HepG2 (cell line): ENCODE data around the gene CD19. TPM values are rescaled to one million over a fixed set of nuclear protein-coding genes. Genes with fewer than 3 reads are reported as not detected.

Experiments used
- BRCA1 ChIP-seq: sonication (generic); formaldehyde crosslinking; IDR thresholded peaks from 2 replicates; pipeline ENCODE4 v1.4.0; 2020; ENCODE audit warnings: missing genetic modification reagents
- CBX2 ChIP-seq, 2 experiments: fragments of 200-600 bp in 1 of 2; sonication (generic); formaldehyde crosslinking in 1 of 2; IDR thresholded peaks; 2 replicates each; pipeline versions ENCODE4 v1.7.0 to v1.8.1; 2018 to 2022; ENCODE audit warnings: low read depth in 2 of 2, low read length in 1 of 2, mild to moderate bottlenecking in 1 of 2, missing genetic modification reagents in 1 of 2
- HES4 ChIP-seq: sonication (generic); formaldehyde crosslinking; IDR thresholded peaks from 2 replicates; pipeline ENCODE4 v1.9.0; 2021; ENCODE audit warnings: mild to moderate bottlenecking, missing genetic modification reagents, borderline replicate concordance
- LCORL ChIP-seq, 2 experiments: fragments of 450-650 bp in 1 of 2; sonication (generic) in 1 of 2; formaldehyde crosslinking in 1 of 2; IDR thresholded peaks; 2 replicates each; pipeline versions ENCODE4 v1.5.0 to v1.6.1; 2017 to 2020; ENCODE audit warnings: antibody characterized with exemption in 1 of 2, missing genetic modification reagents in 1 of 2
- MLLT10 ChIP-seq: sonication (generic); formaldehyde crosslinking; IDR thresholded peaks from 2 replicates; pipeline ENCODE4 v1.4.0; 2020; ENCODE audit warnings: missing genetic modification reagents
- NCOA1 ChIP-seq: sonication (generic); formaldehyde crosslinking; IDR thresholded peaks from 2 replicates; pipeline ENCODE4 v1.9.0; 2021; ENCODE audit warnings: missing genetic modification reagents
- NPAS2 ChIP-seq: sonication (generic); formaldehyde crosslinking; IDR thresholded peaks from 2 replicates; pipeline ENCODE4 v1.8.0; 2022; ENCODE audit warnings: mild to moderate bottlenecking, missing genetic modification reagents, borderline replicate concordance
- RNF219 ChIP-seq: sonication (generic); formaldehyde crosslinking; IDR thresholded peaks from 2 replicates; pipeline ENCODE4 v1.5.0; 2020; ENCODE audit warnings: mild to moderate bottlenecking, missing genetic modification reagents
- SP5 ChIP-seq: IDR thresholded peaks from 2 replicates; pipeline ENCODE4 v1.6.1; 2016; ENCODE audit warnings: low read depth, borderline replicate concordance
- ZBTB39 ChIP-seq: sonication (generic); formaldehyde crosslinking; IDR thresholded peaks from 2 replicates; pipeline ENCODE4 v1.5.0; 2020; ENCODE audit warnings: missing genetic modification reagents
- ZBTB4 ChIP-seq: sonication (generic); formaldehyde crosslinking; IDR thresholded peaks from 2 replicates; pipeline ENCODE4 v1.4.0; 2020; ENCODE audit warnings: missing genetic modification reagents, mild to moderate bottlenecking, borderline replicate concordance
- ZNF691 ChIP-seq: sonication (generic); formaldehyde crosslinking; IDR thresholded peaks from 2 replicates; pipeline ENCODE4 v1.4.0; 2020; ENCODE audit warnings: missing genetic modification reagents, low read depth, mild to moderate bottlenecking, borderline replicate concordance
- ZNF790 ChIP-seq: sonication (generic); formaldehyde crosslinking; IDR thresholded peaks from 2 replicates; pipeline ENCODE4 v1.8.0; 2022; ENCODE audit warnings: missing genetic modification reagents, mild to moderate bottlenecking, borderline replicate concordance
- ZNF800 ChIP-seq: sonication (generic); formaldehyde crosslinking; IDR thresholded peaks from 2 replicates; pipeline ENCODE4 v1.4.0; 2020; ENCODE audit warnings: missing genetic modification reagents
- ZNF816 ChIP-seq: sonication (generic); formaldehyde crosslinking; IDR thresholded peaks from 2 replicates; pipeline ENCODE4 v1.8.0; 2022; ENCODE audit warnings: missing genetic modification reagents, mild to moderate bottlenecking, borderline replicate concordance
- polyA plus RNA-seq, 8 experiments: library from polyadenylated mRNA; depleted of rRNA in 3 of 8; stranded (reverse) in 7 of 8; unstranded in 1 of 8; fragments of >200 nt; fragmentation: Illumina TruSeq in 4 of 8; extraction: Trizol in 4 of 8; gene quantifications; 2 replicates each; pipeline versions ENCODE4 v1.2.1 to v1.2.3, GENCODE V29; 2011 to 2016; ENCODE audit warnings: low read depth in 4 of 8, missing spikeins in 1 of 8, mixed read lengths in 1 of 8; ENCODE audit not compliant: insufficient read depth in 1 of 8
- total RNA-seq, 5 experiments: library from RNA; depleted of rRNA; stranded (reverse); fragments of >200 nt; fragmentation: Illumina TruSeq; extraction: Trizol; gene quantifications; 2 replicates each; pipeline ENCODE4 v1.2.3, GENCODE V29; 2016; ENCODE audit warnings: low read depth in 1 of 5

Gene CD19
- total and polyA plus RNA-seq, 2 of the 13 experiments (the other 11 are each of a cell fraction or from before 2014, with no cell fraction given) = 0.55 to 1.1 TPM

GRCh38 chr16:28950648-28951409 lies 19.1 kb downstream of the CD19 start, which contains the start of gene NFATC2IP (continued):
- no peak for TF ChIP-seq NPAS2
- TF ChIP-seq ZNF691 (CRISPR knock-in tag) = no peak
- TF ChIP-seq MLLT10 (CRISPR knock-in tag) = no peak
- no peak for TF ChIP-seq LCORL (IDR thresholded peaks at IDR 0.05)
- TF ChIP-seq LCORL (CRISPR knock-in tag; IDR thresholded peaks at IDR 0.05) = peak; percentile 80
- no peak for TF ChIP-seq ZNF800
- TF ChIP-seq CBX2 (IDR thresholded peaks at IDR 0.05; ENCODE audit: low read depth, low read length) = no peak
- no peak for TF ChIP-seq CBX2 (CRISPR knock-in tag; IDR thresholded peaks at IDR 0.05; ENCODE audit: low read depth)
- no peak for TF ChIP-seq RNF219 (CRISPR knock-in tag)
- TF ChIP-seq SP5 (CRISPR knock-in tag) = peak; percentile 47; the same call in 1 of the 2 replicates
- no peak for TF ChIP-seq NCOA1 (CRISPR knock-in tag)
- no peak for TF ChIP-seq ZNF816 (CRISPR knock-in tag)
- TF ChIP-seq ZBTB39 (CRISPR knock-in tag) = no peak
- peak; percentile 90; the same call in 1 of the 2 replicates for TF ChIP-seq ZNF790 (CRISPR knock-in tag)
- peak; percentile 78; the same call in 1 of the 2 replicates for TF ChIP-seq HES4 (CRISPR knock-in tag)
- no peak for TF ChIP-seq BRCA1 (CRISPR knock-in tag)
- TF ChIP-seq ZBTB4 (CRISPR knock-in tag) = no peak
